ENCODE data around the gene FOXM1. TPM values are rescaled to one million over a fixed set of nuclear protein-coding genes. Genes with fewer than 3 reads are reported as not detected.
A peak's percentile ranks its signal among the peaks of the same experiment; 100 is the strongest.
"Not testable (repeated sequence)": the region's sequence is repeated elsewhere in the genome, so short reads cannot be mapped to it uniquely, and the experiment has no call there.

FOXM1 gene
- total RNA-seq, 1 donor from 2014 or later, result 0.51 TPM

GRCh38 chr12:2884810-2885209 is 7.8 kb upstream of the FOXM1 start:
- DNase-seq (ENCODE audit: low spot score), result no peak

DNA sequence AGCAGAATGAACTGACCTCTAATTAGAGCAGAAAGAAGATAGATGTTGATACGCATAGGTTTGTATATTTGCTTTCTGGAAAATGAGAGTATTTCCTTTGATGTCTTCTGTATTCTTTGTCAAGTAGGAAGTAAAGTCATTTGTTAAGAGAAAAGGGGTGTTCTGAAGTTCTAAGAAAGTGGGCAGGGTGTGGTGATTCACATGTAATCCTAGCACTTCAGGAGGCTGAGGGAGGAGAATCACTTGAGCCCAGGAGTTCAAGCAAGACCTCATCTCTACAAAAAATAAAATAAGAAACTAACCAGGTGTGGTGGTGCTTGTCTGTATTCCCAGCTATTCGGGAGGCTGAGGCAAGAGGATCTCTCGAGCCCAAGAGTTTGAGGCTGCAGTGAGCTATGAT is 2.9 kb upstream of the FOXM1 start:
- DNase-seq (ENCODE audit: low spot score), result no peak

- DNase-seq (ENCODE audit: low spot score), result peak; percentile 47
Observed at GRCh38 chr12:2877953-2878732, 1.2 kb upstream of the FOXM1 start.

DNA sequence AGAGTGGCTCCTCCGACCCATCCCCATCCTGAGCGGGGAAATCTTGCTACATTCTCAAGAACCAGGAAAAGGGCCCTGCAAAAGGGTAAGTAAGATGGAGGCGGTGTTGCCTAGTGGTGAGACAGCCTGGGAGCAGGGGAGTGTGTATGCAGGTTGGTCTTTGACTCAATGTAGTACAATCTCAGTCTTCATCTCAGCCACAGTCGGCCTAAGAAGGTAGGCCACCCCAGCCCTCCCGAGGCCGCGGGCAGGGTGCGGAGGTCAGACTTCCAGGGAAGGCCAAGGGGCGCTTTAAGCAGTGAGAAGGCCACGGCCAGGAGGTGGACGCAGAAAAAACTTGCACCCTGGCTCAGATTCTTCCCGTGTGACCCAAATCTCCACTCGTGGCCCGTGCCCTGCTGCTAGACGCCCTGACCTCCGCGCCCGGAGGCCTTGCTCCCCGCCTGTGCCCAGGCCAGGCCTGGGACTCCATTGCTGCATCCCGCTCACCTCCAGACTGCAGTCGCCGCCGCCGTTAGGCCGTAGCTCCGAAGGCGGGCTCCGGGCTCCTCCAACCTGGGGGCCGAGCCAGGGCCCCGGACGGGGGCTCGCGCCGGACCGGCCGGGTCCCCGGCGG is 435 bp downstream of the FOXM1 start:
- no peak for DNase-seq (ENCODE audit: low spot score)

DNA sequence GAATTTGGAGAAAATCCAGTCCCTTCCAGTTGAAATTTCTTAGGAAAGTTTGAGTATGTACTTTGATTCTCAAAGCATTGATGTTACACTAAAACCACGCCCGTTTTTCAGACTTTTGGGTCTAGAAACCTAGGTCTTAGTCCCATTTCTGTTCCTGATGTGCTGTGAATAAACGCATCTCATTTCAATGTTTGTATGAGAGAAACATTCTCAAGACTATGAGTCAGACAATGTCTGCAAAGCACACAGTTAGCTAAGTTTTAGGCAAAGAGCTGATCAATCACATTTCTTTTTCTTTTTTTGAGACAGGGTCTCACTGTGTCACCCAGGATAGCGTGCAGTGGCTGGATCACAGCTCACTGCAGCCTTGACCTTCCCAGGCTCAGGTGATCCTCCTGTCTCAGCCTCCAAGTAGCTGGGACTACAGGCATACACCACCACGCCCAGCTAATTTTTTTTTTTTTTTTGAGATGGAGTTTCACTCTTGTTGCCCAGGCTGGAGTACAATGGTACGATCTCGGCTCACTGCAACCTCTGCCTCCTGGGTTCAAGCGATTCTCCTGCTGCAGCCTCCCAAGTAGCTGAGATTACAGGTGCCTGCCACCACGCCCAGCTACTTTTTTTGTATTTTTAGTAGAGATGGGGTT is 7.9 kb downstream of the FOXM1 start:
- not testable (repeated sequence) for DNase-seq (ENCODE audit: low spot score)

DNA sequence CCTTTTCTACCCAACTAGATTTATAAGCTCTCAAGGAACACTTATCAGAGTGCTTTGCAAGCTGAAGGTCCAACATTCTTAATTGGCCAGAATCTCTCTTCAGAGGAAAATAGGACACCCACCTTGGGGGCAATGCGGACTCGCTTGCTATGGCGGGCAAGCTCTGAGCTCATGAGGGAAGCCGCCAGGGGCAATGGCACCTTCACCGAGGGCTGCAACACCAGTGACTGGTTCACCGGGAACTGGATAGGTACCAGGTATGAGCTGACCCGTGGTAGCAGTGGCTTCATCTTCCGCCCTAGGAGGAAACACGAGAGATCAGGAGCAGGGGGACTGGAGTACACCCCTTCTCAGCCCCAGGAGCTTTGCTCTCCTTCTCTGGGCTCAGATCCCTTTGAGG is 12.8 kb downstream of the FOXM1 start:
- no peak for DNase-seq (ENCODE audit: low spot score)

GRCh38 chr12:2863402-2863801 is 13.6 kb downstream of the FOXM1 start:
- DNase-seq (ENCODE audit: low spot score), result not testable (repeated sequence)

- DNase-seq (ENCODE audit: low spot score), result no peak
Observed at GRCh38 chr12:2862876-2863275, 14.1 kb downstream of the FOXM1 start.

GRCh38 chr12:2860170-2860569 is 16.8 kb downstream of the FOXM1 start:
- no peak for DNase-seq (ENCODE audit: low spot score)

DNA sequence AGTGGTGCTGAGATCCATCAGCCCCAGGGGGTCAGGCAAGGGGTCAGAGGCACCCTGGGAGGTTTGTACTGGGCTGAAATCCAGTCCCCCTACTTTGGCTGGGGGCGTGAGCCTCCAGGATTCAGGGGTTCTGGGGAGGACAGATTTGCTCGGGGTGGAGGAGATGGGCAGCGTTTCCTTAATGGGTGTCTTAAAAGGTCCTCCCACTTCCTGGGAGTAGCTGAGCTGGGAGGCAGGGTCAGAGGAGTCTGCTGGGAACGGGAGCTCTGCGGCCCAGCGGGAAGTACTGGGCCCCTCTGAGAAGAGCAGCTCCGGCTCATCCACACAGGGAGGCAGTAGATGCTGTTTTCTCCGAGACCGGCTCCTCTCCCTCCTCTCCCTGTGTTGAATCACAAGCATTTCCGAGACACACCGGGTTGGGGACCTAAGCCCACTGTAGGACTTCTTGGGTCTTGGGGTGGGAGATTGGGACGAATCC is 18.0 kb downstream of the FOXM1 start:
- DNase-seq (ENCODE audit: low spot score), result no peak

DNA sequence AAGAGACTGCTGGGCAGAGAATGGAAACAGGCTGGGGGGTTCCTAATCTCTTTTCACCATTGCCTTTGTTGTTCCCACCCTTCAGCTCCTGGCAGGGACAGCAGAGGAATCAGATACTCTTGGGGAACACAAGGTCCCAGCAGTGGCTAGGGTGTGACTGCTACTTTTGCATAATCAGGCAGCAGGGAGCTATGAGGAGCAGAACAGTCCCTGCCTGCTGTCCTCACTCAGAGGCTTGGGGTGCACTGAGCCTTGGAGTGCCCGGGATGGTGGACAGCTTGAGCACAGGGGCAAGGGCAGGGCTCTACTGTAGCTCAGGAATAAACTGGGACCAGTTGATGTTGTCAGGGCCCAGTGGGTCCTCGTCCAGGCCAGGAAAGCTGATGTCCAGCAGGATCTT is 18.6 kb downstream of the FOXM1 start:
- no peak for DNase-seq (ENCODE audit: low spot score)

DNA sequence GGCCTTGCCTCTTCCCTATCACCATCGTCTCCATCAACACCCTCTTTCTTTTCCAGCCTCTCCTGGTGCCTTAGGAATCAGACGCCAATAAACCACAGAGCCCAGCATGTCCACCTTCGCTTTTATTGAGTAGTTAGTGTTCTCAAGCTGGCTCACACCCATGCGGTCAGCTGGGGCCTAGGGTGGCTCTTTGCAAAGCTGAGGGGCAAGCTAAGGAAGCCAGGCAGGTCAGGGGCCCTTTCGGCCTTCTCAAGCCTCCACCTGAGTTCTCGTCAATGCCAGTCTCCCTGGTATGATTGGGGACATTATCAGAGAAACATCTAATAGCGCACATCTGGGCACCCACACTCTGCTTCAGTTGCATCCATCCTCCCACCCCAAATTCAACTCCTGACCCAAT is 19.4 kb downstream of the FOXM1 start:
- no peak for DNase-seq (ENCODE audit: low spot score)

DNA sequence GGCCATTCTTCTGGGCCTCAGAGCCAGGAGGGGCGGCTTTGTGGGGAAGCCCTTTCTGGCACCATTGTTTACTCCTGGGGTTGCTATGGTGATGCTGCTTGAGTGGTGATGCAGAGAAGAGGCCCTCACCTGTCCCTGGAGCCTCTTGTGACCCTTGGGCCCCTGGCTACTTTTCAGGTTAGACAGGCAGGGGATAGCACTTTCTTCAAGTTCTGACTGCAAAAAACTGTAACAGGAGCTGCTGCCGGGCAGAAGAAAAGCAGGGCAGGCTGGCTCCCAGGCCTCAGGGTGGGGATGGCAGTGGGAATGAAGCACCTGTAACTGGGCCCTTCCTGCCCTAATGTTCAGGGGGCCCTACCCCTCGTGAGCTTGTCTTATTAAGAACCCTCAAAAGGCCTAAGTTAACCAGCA is 19.9 kb downstream of the FOXM1 start, which contains the start of gene TEX52:
TEX52 (minus strand) TSS at position 19 of the 411 bp plus-strand sequence; CDS start at position 6, 13 bp downstream.
- no peak for DNase-seq (ENCODE audit: low spot score)

DNA sequence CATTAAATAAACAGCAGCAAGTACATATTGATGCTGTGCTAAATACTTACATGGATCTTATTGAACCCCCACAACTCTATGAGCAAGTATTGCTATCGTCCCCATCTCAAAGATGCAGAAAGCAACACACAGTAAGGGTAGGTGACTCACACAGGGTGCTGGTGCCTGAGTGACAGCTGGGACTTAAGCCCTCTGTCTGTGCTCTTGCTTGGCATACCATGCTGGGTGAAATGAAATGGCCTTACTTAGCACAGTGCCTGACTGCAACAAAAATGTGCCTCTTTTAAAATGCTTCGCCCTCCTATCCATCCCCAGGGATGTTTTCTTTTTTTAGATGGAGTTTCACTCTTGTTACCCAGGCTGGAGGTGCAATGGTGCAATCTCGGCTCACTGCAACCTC is 20.9 kb downstream of the FOXM1 start:
- DNase-seq (ENCODE audit: low spot score), result no peak

DNA sequence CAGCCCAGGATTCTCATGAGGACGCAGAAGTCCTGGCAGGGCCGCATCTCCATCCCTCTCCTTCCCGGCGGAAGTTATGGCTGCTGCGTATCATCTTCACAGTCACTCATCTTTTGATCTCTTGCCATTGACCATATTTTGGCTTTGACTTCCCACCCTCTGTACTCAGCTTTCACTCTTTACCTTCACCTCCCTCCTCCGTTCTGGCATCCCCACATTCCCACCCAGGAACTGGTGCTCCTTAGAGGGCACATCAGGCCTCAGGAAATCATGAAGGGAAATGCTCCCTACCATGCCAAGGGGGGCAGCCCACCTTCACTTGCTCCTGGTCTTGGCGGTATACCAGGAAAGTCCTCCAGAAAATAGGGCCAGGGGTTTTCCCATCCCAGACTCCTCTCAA is 21.4 kb downstream of the FOXM1 start:
- DNase-seq (ENCODE audit: low spot score), result no peak

- DNase-seq (ENCODE audit: low spot score), result no peak
Observed at GRCh38 chr12:2854669-2855453, 22.1 kb downstream of the FOXM1 start.

DNA sequence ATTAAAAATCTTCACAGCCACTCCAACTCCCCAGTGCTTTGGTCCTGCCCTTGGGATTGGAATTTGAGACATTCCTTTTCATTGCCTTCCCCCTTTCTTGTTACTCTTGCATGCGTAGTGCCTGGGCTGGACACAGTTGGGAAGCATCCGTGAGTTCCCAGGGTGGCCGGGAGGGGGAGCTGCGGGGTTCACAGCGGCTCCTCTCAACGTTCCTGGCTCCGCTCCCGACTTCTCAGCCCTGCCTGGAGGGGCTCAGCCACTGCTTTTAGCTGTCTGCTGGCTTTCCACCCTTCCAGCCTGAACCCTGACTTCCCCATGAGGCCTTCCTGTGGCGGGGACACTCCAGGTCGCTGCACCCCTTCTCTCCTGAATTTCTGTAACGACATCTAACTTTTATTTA is 23.3 kb downstream of the FOXM1 start:
- DNase-seq (ENCODE audit: low spot score), result no peak

DNA sequence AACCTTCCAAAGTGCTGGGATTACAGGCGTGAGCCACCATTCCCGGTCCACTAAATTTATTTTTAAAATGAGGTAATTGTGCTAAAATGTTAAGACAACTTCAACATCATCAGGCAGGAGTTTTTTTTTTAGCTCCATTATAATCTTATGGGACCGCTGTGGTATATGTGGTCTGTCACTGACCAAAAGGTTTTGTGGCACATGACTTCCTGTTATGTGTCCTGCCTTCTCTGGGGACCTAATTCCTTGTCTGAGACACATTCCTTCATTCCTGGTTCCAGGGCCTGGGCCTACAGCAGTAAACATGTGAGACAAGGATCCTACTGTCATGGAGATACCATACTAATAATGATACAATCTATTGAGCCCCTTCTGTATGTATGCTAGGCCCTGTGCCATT is 25.0 kb downstream of the FOXM1 start:
- no peak for DNase-seq (ENCODE audit: low spot score)

DNA sequence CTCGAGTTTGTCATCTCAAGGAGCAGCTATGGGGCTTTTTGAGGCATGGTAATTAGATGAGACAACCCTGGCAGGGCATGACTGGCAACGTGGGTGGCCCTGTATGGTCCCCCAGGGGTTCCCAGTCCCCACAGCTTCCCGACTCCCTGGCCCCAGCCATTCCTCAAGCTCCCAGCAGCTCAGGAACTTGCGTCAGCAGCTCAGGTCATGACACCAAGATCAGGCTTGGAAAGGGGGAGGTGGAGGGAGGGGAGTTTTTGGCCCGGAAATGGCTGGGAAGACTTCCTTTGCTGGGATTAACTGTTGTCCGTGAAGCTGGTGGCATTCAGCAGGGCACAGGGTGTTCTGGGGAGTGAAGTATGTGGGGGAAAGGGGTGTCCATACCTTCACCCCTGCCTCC is 31.7 kb downstream of the FOXM1 start:
- no peak for DNase-seq (ENCODE audit: low spot score)

DNA sequence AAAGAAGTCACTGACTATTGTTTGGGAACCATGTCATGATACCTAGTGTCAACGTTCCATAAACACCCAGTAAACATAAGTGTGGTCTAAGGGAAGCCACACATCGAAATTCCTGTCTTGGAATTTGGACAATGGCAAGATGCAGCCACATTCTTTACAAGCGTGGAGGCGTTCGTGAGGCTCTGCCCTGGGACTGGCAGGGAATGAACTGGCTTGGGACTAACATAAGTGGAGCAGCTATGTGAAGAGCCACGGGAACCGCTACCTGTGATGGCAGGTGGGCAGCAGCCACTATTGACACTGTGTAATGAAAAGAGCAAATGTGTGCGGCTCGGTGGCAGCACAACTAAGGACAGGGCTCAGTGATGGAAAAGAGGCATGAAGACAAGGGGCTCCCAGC is 32.2 kb downstream of the FOXM1 start:
- DNase-seq (ENCODE audit: low spot score), result no peak

DNA sequence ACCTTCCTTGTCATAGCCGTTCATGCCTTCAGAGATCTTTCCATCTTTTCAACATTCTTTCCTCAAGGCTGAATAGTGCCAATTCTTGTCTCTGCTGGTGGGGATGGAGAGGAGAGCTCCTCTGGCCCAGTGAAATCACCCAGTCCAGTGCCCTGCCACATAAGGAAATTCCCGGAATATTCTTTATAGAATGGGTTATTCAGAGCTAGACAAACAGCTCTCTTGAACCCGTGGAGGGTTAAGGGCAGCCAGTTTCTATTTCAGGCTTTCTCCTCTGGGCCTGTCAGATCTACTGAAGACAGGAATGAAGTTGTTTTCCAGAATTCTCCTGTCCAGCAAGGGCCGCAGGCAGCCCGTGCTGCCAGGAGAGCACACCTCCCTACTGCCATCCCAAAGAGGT is 34.0 kb downstream of the FOXM1 start:
- no peak for DNase-seq (ENCODE audit: low spot score)

All from mesenteric fat pad (tissue), 1 donor.